ENCODE measurements around the gene VPS54.

VPS54 gene

GRCh38 chr2:63863707-63864106 lies 155.5 kb downstream of the VPS54 start:
- Histone ChIP-seq H3K27ac (replicated peaks) (no peak overlapping the region), H3K27me3 (ENCODE audit: insufficient read depth, poor library complexity, severe bottlenecking) (no peaks in the 10 kb centered on the region), H3K4me3 (replicated peaks; ENCODE audit: insufficient read depth, low read length) (no peak overlapping the region)
- no peak for DNase-seq (ENCODE audit: low read depth in 1 of 2, low spot score in 1 of 2)
- TF ChIP-seq GABPA (IDR thresholded peaks at IDR 0.05; ENCODE audit: low read depth) (no peak), CTCF (IDR thresholded peaks at IDR 0.05; ENCODE audit: insufficient read depth, low read length) (no peak), POLR2AphosphoS5 (IDR thresholded peaks at IDR 0.05; ENCODE audit: low read depth) (no peak), SPI1 (IDR thresholded peaks at IDR 0.05; ENCODE audit: borderline replicate concordance, low read depth) (no peak), REST (IDR thresholded peaks at IDR 0.05; ENCODE audit: insufficient replicate concordance, low read depth) (no peak)

GRCh38 chr2:63862806-63863205 lies 156.4 kb downstream of the VPS54 start:
- no peak overlapping the region for H3K27ac ChIP-seq (replicated peaks)
- no peaks in the 10 kb centered on the region for H3K27me3 ChIP-seq (ENCODE audit: insufficient read depth, poor library complexity, severe bottlenecking)
- DNase-seq (ENCODE audit: low read depth in 1 of 2, low spot score in 1 of 2): no peak
- TF ChIP-seq CTCF (IDR thresholded peaks at IDR 0.05; ENCODE audit: insufficient read depth, low read length) (no peak), POLR2AphosphoS5 (IDR thresholded peaks at IDR 0.05; ENCODE audit: low read depth) (no peak), GABPA (IDR thresholded peaks at IDR 0.05; ENCODE audit: low read depth) (no peak), REST (IDR thresholded peaks at IDR 0.05; ENCODE audit: insufficient replicate concordance, low read depth) (no peak), SPI1 (IDR thresholded peaks at IDR 0.05; ENCODE audit: borderline replicate concordance, low read depth) (no peak)
- H3K4me3 ChIP-seq (replicated peaks; ENCODE audit: insufficient read depth, low read length): no peak overlapping the region

- DNase-seq (ENCODE audit: low read depth in 1 of 2, low spot score in 1 of 2): peak; percentile 31 to 59
- Histone ChIP-seq H3K4me3 (replicated peaks; ENCODE audit: insufficient read depth, low read length) (no peak overlapping the region), H3K27me3 (ENCODE audit: insufficient read depth, poor library complexity, severe bottlenecking) (no peaks in the 10 kb centered on the region), H3K27ac (replicated peaks) (no peak overlapping the region)
- TF ChIP-seq REST (IDR thresholded peaks at IDR 0.05; ENCODE audit: insufficient replicate concordance, low read depth): no peak
- no peak for TF ChIP-seq POLR2AphosphoS5 (IDR thresholded peaks at IDR 0.05; ENCODE audit: low read depth)
- TF ChIP-seq CTCF (IDR thresholded peaks at IDR 0.05; ENCODE audit: insufficient read depth, low read length): no peak
Observed at GRCh38 chr2:63861220-63861822, 157.9 kb downstream of the VPS54 start.

Measured in HL-60 (cell line).